K562 (cell line): ENCODE data around the gene PRAC2. TPM values are rescaled to one million over a fixed set of nuclear protein-coding genes. Genes with fewer than 3 reads are reported as not detected.

Experiments
- ATAC-seq: fragments of 200-7000 bp; cut with Tn5 transposase; 3 replicates; pipeline ENCODE4 v1.9.1; 2020; ENCODE audit warnings: moderate library complexity
- BruUV-seq: library from RNA; stranded (reverse); fragments of 400-500 nt; replicated peaks from 2 replicates; lab custom pipeline; 2021; lab: Mats Ljungman, UMichigan
- CTCF ChIA-PET: fragments of 300-600 bp; formaldehyde crosslinking; extraction: SDS; loops from one replicate; lab custom pipeline; 2021; ENCODE audit warnings: low intra/inter-chr PET ratio; lab: Yijun Ruan, JAX
- POLR2A ChIA-PET: fragments of 300-600, 350-650 bp; sonication (Branson Sonifier 250); formaldehyde crosslinking; extraction: SDS; loops from one replicate; lab custom pipeline; 2021; ENCODE audit warnings: antibody characterized with exemption, inconsistent platforms; lab: Yijun Ruan, JAX
- DNase-seq, 4 experiments: peaks; one replicate each; pipeline versions ENCODE4 v3.0.0 to v3.0.0-alpha.2; 2011 to 2018; ENCODE audit warnings: low spot score in 3 of 4, mixed read lengths in 3 of 4; ENCODE audit errors: extremely low read depth in 1 of 4
- FAIRE-seq: peaks from 2 replicates; lab custom pipeline; 2011; peaks lifted over from hg19 to GRCh38; lab: Jason Lieb, UNC
- H2AFZ ChIP-seq: 2 replicates; pipeline ENCODE4 v1.6.0; 2011; ENCODE audit warnings: low read depth, low read length, control low read depth, inconsistent platforms
- H3K27ac ChIP-seq: fragments of 200-600 bp; 3 replicates; pipeline ENCODE4 v1.8.0; 2011; ENCODE audit warnings: low read depth, mild to moderate bottlenecking, control low read depth, inconsistent platforms, low read length, moderate library complexity, mixed read lengths; ENCODE audit errors: extremely low read depth
- H3K27me3 ChIP-seq, 2 experiments: fragments of 300-600 bp in 1 of 2; 2 replicates in 1 of 2; 3 replicates in 1 of 2; pipeline versions ENCODE4 v1.6.0 to v1.8.0; 2011; ENCODE audit warnings: inconsistent platforms in 2 of 2, low read length in 2 of 2, mild to moderate bottlenecking in 1 of 2, mixed read lengths in 1 of 2, moderate library complexity in 1 of 2; ENCODE audit not compliant: control insufficient read depth in 2 of 2, insufficient read depth in 2 of 2
- H3K36me3 ChIP-seq: fragments of 300-600 bp; 3 replicates; pipeline ENCODE4 v1.8.0; 2011; ENCODE audit warnings: mild to moderate bottlenecking, low read length, inconsistent platforms; ENCODE audit not compliant: control insufficient read depth, insufficient read depth
- H3K4me1 ChIP-seq, 2 experiments: fragments of 200-600 bp in 1 of 2; replicated peaks in 1 of 2; 2 replicates in 1 of 2; 3 replicates in 1 of 2; pipeline versions ENCODE4 v1.5.1 to v1.8.0; 2011; ENCODE audit warnings: inconsistent platforms in 2 of 2, low read length in 2 of 2, mild to moderate bottlenecking in 1 of 2, mixed read lengths in 1 of 2, moderate library complexity in 1 of 2; ENCODE audit not compliant: control insufficient read depth in 2 of 2, insufficient read depth in 2 of 2
- H3K4me2 ChIP-seq: 2 replicates; pipeline ENCODE4 v1.6.1; 2011; ENCODE audit warnings: low read length, control low read depth, inconsistent platforms, mixed read lengths; ENCODE audit not compliant: insufficient read depth
- H3K4me3 ChIP-seq: fragments of 200-600 bp; sonication (generic), shearing (Covaris generic); 2 replicates; pipeline ENCODE4 v1.5.1; 2016; ENCODE audit warnings: control low read depth, inconsistent platforms
- H3K79me2 ChIP-seq: fragments of 200-600 bp; 3 replicates; pipeline ENCODE4 v1.8.0; 2011; ENCODE audit warnings: low read length, inconsistent platforms; ENCODE audit not compliant: control insufficient read depth, insufficient read depth
- H3K9ac ChIP-seq, 2 experiments: 2 replicates each; pipeline versions ENCODE4 v1.6.0 to v1.6.1; 2011; ENCODE audit warnings: low read depth in 2 of 2, low read length in 2 of 2, control low read depth in 1 of 2, inconsistent platforms in 1 of 2, mild to moderate bottlenecking in 1 of 2, mixed read lengths in 1 of 2; ENCODE audit not compliant: insufficient read depth in 1 of 2
- H3K9me1 ChIP-seq: one replicate; pipeline ENCODE4 v1.6.0; 2011; ENCODE audit warnings: inconsistent platforms, mild to moderate bottlenecking, low read length, moderate library complexity; ENCODE audit not compliant: control insufficient read depth, insufficient read depth
- H3K9me3 ChIP-seq: replicated peaks from 2 replicates; pipeline ENCODE4 v1.5.1; 2011; ENCODE audit warnings: low read depth, low read length, inconsistent platforms; ENCODE audit not compliant: control insufficient read depth, insufficient read depth
- H4K20me1 ChIP-seq: replicated peaks from 2 replicates; pipeline ENCODE4 v1.6.1; 2011; ENCODE audit warnings: low read length, inconsistent platforms, mixed read lengths; ENCODE audit not compliant: control insufficient read depth, insufficient read depth
- ETV1 ChIP-seq: fragments of 450-650 bp; conservative IDR thresholded peaks from 2 replicates; pipeline ENCODE4 v1.6.1; 2016; ENCODE audit warnings: missing genetic modification characterization, control low read depth, low read depth, missing compliant biosample characterization
- FOXM1 ChIP-seq, 2 experiments: fragments of 450-650 bp in 1 of 2; sonication (generic) in 1 of 2; formaldehyde crosslinking in 1 of 2; IDR thresholded peaks; 2 replicates each; pipeline versions ENCODE4 v1.6.1 to v1.9.0; 2017 to 2022; ENCODE audit warnings: low read depth in 2 of 2, mild to moderate bottlenecking in 2 of 2, missing genetic modification reagents in 1 of 2, moderate library complexity in 1 of 2
- MCM2 ChIP-seq: fragments of 450-650 bp; IDR thresholded peaks from 2 replicates; pipeline ENCODE4 v1.6.1; 2017; ENCODE audit warnings: low read depth, mild to moderate bottlenecking
- ZNF316 ChIP-seq: fragments of 450-650 bp; IDR thresholded peaks from 2 replicates; pipeline ENCODE4 v1.6.1; 2016
- ZSCAN29 ChIP-seq: fragments of 450-650 bp; IDR thresholded peaks from 2 replicates; pipeline ENCODE4 v1.6.1; 2017
- WGBS: fragments of 100-300 bp; shearing (Covaris generic); methylation state at CpG from one replicate; pipeline ENCODE4 v1.1.6; 2016; ENCODE audit warnings: low coverage, mixed read lengths; ENCODE audit not compliant: insufficient coverage; ENCODE audit errors: missing lambda C conversion rate; 5-methylcytosine and 5-hydroxymethylcytosine counted together
- in situ Hi-C: fragments of 300-500 bp; cut with MboI; formaldehyde crosslinking; loops from 4 replicates; pipeline ENCODE4 v1.15.0; 2018; ENCODE audit warnings: inconsistent platforms, mixed read lengths
- intact Hi-C: fragments of 100-400 bp; cut with micrococcal nuclease; formaldehyde crosslinking; loops from 2 replicates; pipeline ENCODE4 v1.14.2; 2022
- polyA plus RNA-seq, 8 experiments: library from polyadenylated mRNA; depleted of rRNA in 4 of 8; stranded (reverse) in 5 of 8; unstranded in 3 of 8; fragments of >200 nt; fragmentation: Nextera tagmentation in 2 of 8; fragmentation: Illumina TruSeq in 1 of 8; extraction: Ambion mirVana in 2 of 8; extraction: Trizol in 1 of 8; gene quantifications; 2 replicates each; pipeline versions ENCODE4 v1.2.1 to v1.2.3, GENCODE V29; 2011 to 2014; ENCODE audit warnings: inconsistent platforms in 1 of 8, missing spikeins in 1 of 8
- total RNA-seq, 7 experiments: library from RNA; depleted of rRNA in 6 of 7; stranded (reverse); fragments of >200 nt in 6 of 7; fragmentation: Illumina TruSeq in 2 of 7; extraction: Trizol in 2 of 7; gene quantifications; 2 replicates each; pipeline versions ENCODE4 v1.2.1 to v1.2.3, GENCODE V29; 2011 to 2021; ENCODE audit warnings: low replicate concordance in 1 of 7

The PRAC2 gene
- total and polyA plus RNA-seq, 9 of the 15 experiments (the other 6 are each of a cell fraction or from before 2014, with no cell fraction given), result not detected

GRCh38 chr17:48738803-48739526 lies 16.0 kb downstream of the PRAC2 start:
- Histone ChIP-seq H2AFZ (no peak overlapping the region), H3K9ac (no peak overlapping the region), H3K9me1 (no peaks in the 10 kb centered on the region), H3K27me3 (peaks cover 40 to 77% of the 10 kb centered on the region in 2 experiments), H3K4me1 (peaks cover 0 to 5% of the 10 kb centered on the region in 2 experiments; a peak in 3 of 5 replicates), H3K79me2 (no peaks in the 10 kb centered on the region), H3K36me3 (no peaks in the 10 kb centered on the region), H3K4me2 (no peak overlapping the region), H3K27ac (no peak overlapping the region), H3K9me3 (no peaks in the 10 kb centered on the region), H3K4me3 (no peak overlapping the region), H4K20me1 (peaks cover 4% of the 10 kb centered on the region; the same call in 1 of the 2 replicates)
- intact Hi-C loops (no loop called here), in situ Hi-C loops (no loop called here)
- peak; percentile 28; the same call in 2 of the 3 replicates for ATAC-seq
- no peak for DNase-seq
- BruUV-seq, result no TSS peak
- FAIRE-seq, result no peak
- CTCF ChIA-PET, result interaction anchor here (0.5 kb wide), 1 partner anchor 402 kb away, joined by 3 read pairs; no protein-coding TSS in a partner anchor
- no peak for TF ChIP-seq ZNF316
- TF ChIP-seq ETV1 (tag), result peak; percentile 52; the same call in 1 of the 2 replicates
- TF ChIP-seq FOXM1 (IDR thresholded peaks at IDR 0.05; ENCODE audit: low read depth), result no peak
- TF ChIP-seq FOXM1 (CRISPR knock-in tag; IDR thresholded peaks at IDR 0.05; ENCODE audit: low read depth), result no peak
- peak; percentile 79; the same call in 1 of the 2 replicates for TF ChIP-seq ZSCAN29
- no peak for TF ChIP-seq MCM2
- POLR2A ChIA-PET, result interaction anchor here (0.6 to 1.4 kb wide), 2 partner anchors 10 to 12 kb away, joined by 4 read pairs; partner anchors contain the start of gene HOXB13
- WGBS, result 16% methylated on average over 37 of the region's 37 CpGs
